ENCODE measurements around the gene PLGRKT. TPM values are rescaled to one million over a fixed set of nuclear protein-coding genes. Genes with fewer than 3 reads are reported as not detected.

PLGRKT gene
- polyA plus RNA-seq, 3 donors = 4.6 to 19.7 (median 14.8) TPM

- H3K79me2 ChIP-seq (ENCODE audit: insufficient read depth, low read length) = no peaks in the 10 kb centered on the region
- Mint-ChIP-seq H3K4me1 (peaks cover 12% of the 10 kb centered on the region), H3K27ac (no peak overlapping the region), H3K36me3 (no peaks in the 10 kb centered on the region), H3K9me3 (no peaks in the 10 kb centered on the region), H3K27me3 (ENCODE audit: low read depth in 3 of 3) (peaks cover 0 to 3% (median 2%) of the 10 kb centered on the region in 3 donors), H3K4me3 (no peak overlapping the region)
- intact Hi-C loops (cut with micrococcal nuclease) = no loop called here
- no peak overlapping the region for H3K9ac ChIP-seq (ENCODE audit: insufficient read depth, low read length, poor library complexity, severe bottlenecking)
- WGBS (ENCODE audit: insufficient coverage) = 100% methylated on average over 1 of the region's 2 CpGs
- no peak overlapping the region for H3K4me2 ChIP-seq (replicated peaks; ENCODE audit: extremely low read depth, low read length, poor library complexity, severe bottlenecking)
- H3K27me3 ChIP-seq (ENCODE audit: control insufficient read depth in 2 of 2, insufficient read depth in 2 of 2, low read length in 2 of 2) = no peaks in the 10 kb centered on the region
- no peaks in the 10 kb centered on the region for H3K9me3 ChIP-seq (replicated peaks in 1 of 2; ENCODE audit: control insufficient read depth in 1 of 2, insufficient read depth in 1 of 2, low read length in 2 of 2)
- H3K4me1 ChIP-seq (ENCODE audit: control insufficient read depth in 1 of 2, insufficient read depth in 2 of 2, low read length in 2 of 2) = peaks cover 11 to 13% of the 10 kb centered on the region in 2 donors
- H3K27ac ChIP-seq (ENCODE audit: low read depth in 1 of 2, low read length in 2 of 2) = no peak overlapping the region
- H3K4me3 ChIP-seq (replicated peaks in 1 of 3; ENCODE audit: low read depth in 2 of 3, low read length in 3 of 3) = no peak overlapping the region
- no peak overlapping the region for H2AFZ ChIP-seq (ENCODE audit: insufficient read depth, low read depth, low read length, poor library complexity, severe bottlenecking)
- H4K20me1 ChIP-seq (ENCODE audit: insufficient read depth, low read length) = no peaks in the 10 kb centered on the region
- DNase-seq = no peak
- no peaks in the 10 kb centered on the region for H3K36me3 ChIP-seq (replicated peaks in 1 of 2; ENCODE audit: control insufficient read depth in 1 of 2, insufficient read depth in 2 of 2, low read length in 2 of 2)
- no peak for TF ChIP-seq CTCF (IDR thresholded peaks at IDR 0.05)
These were observed 6.1 kb upstream of the PLGRKT start for GRCh38 chr9:5443850-5444249.

GRCh38 chr9:5442400-5443011 is 4.8 kb upstream of the PLGRKT start:
- Mint-ChIP-seq H3K36me3 (no peaks in the 10 kb centered on the region), H3K9me3 (no peaks in the 10 kb centered on the region), H3K4me3 (no peak overlapping the region), H3K27ac (no peak overlapping the region), H3K27me3 (ENCODE audit: low read depth in 3 of 3) (peaks cover 1 to 3% (median 2%) of the 10 kb centered on the region in 3 donors), H3K4me1 (peaks cover 20% of the 10 kb centered on the region)
- Histone ChIP-seq H3K9ac (ENCODE audit: insufficient read depth, low read length, poor library complexity, severe bottlenecking) (no peak overlapping the region), H2AFZ (ENCODE audit: insufficient read depth, low read depth, low read length, poor library complexity, severe bottlenecking) (no peak overlapping the region), H3K4me3 (replicated peaks in 1 of 3; ENCODE audit: low read depth in 2 of 3, low read length in 3 of 3) (no peak overlapping the region), H4K20me1 (ENCODE audit: insufficient read depth, low read length) (no peaks in the 10 kb centered on the region), H3K27ac (ENCODE audit: low read depth in 1 of 2, low read length in 2 of 2) (no peak overlapping the region), H3K36me3 (replicated peaks in 1 of 2; ENCODE audit: control insufficient read depth in 1 of 2, insufficient read depth in 2 of 2, low read length in 2 of 2) (no peaks in the 10 kb centered on the region), H3K4me1 (ENCODE audit: control insufficient read depth in 1 of 2, insufficient read depth in 2 of 2, low read length in 2 of 2) (peaks cover 18 to 24% of the 10 kb centered on the region in 2 donors), H3K4me2 (replicated peaks; ENCODE audit: extremely low read depth, low read length, poor library complexity, severe bottlenecking) (no peak overlapping the region), H3K79me2 (ENCODE audit: insufficient read depth, low read length) (no peaks in the 10 kb centered on the region), H3K9me3 (replicated peaks in 1 of 2; ENCODE audit: control insufficient read depth in 1 of 2, insufficient read depth in 1 of 2, low read length in 2 of 2) (no peaks in the 10 kb centered on the region), H3K27me3 (ENCODE audit: control insufficient read depth in 2 of 2, insufficient read depth in 2 of 2, low read length in 2 of 2) (no peaks in the 10 kb centered on the region)
- no CpG with 5 or more reads among the region's 2 CpGs for WGBS (ENCODE audit: insufficient coverage)
- intact Hi-C loops (cut with micrococcal nuclease) = no loop called here
- DNase-seq = peak; percentile 38 to 64 (median 46)
- peak; percentile 75 for TF ChIP-seq CTCF (IDR thresholded peaks at IDR 0.05)
